RWPE1 (cell line): ENCODE results near the gene TATDN3.
A peak's percentile ranks its signal among the peaks of the same experiment; 100 is the strongest.

Source experiments
- CTCF ChIA-PET: fragments of 350-600 bp; sonication (Branson Sonifier 250); formaldehyde crosslinking; extraction: SDS; loops from one replicate; lab custom pipeline; 2021; lab: Yijun Ruan, JAX
- POLR2A ChIA-PET: fragments of 400-600 bp; formaldehyde crosslinking; extraction: SDS; loops from one replicate; lab custom pipeline; 2020; ENCODE audit warnings: antibody characterized with exemption; ENCODE audit not compliant: low non-redundant PET; lab: Yijun Ruan, JAX
- DNase-seq: peaks from one replicate; pipeline ENCODE4 v3.0.0; 2012; ENCODE audit warnings: low spot score
- H3K27ac ChIP-seq: fragments of 450-650 bp; 2 replicates; pipeline ENCODE4 v1.5.1; 2017
- TF ChIP-seq, protein P1 (sequence below): fragments of 450-650 bp; conservative IDR thresholded peaks from 2 replicates; pipeline ENCODE4 v1.5.1; 2017; ENCODE audit warnings: low read depth, mild to moderate bottlenecking

Gene TATDN3

GRCh38 chr1:212797681-212798080 is 6.0 kb downstream of the TATDN3 start:
- ChIA-PET CTCF (no interaction called here), POLR2A (no interaction called here)
- DNase-seq, result peak; percentile 30
- no peak overlapping the region for H3K27ac ChIP-seq
- TF ChIP-seq, protein P1, sequence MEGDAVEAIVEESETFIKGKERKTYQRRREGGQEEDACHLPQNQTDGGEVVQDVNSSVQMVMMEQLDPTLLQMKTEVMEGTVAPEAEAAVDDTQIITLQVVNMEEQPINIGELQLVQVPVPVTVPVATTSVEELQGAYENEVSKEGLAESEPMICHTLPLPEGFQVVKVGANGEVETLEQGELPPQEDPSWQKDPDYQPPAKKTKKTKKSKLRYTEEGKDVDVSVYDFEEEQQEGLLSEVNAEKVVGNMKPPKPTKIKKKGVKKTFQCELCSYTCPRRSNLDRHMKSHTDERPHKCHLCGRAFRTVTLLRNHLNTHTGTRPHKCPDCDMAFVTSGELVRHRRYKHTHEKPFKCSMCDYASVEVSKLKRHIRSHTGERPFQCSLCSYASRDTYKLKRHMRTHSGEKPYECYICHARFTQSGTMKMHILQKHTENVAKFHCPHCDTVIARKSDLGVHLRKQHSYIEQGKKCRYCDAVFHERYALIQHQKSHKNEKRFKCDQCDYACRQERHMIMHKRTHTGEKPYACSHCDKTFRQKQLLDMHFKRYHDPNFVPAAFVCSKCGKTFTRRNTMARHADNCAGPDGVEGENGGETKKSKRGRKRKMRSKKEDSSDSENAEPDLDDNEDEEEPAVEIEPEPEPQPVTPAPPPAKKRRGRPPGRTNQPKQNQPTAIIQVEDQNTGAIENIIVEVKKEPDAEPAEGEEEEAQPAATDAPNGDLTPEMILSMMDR, result no peak

DNA sequence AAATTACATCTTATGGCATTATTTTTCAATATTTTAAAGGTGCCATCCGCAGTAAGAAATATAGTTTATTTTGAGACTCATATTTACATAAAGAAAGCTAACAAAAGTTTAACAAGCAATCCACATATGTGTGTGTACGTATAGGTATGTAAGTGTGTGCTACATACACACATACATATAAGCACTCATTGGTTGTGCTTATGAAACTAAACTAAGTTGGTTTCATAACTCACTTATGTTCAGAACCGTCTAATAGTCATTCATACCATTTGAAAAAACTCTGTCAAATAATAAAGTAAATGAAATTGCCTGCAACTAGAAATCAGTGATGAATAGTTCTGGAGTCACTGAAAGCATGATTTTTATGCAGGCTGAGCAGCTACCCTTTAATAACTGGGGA is 14.1 kb downstream of the TATDN3 start:
- ChIA-PET POLR2A (no interaction called here), CTCF (no interaction called here)
- H3K27ac ChIP-seq, result no peak overlapping the region
- DNase-seq, result no peak
- TF ChIP-seq, protein P1, result no peak

GRCh38 chr1:212814537-212815334 is 23.0 kb downstream of the TATDN3 start:
- TF ChIP-seq, protein P1, result no peak
- ChIA-PET CTCF (interaction anchor here (1.0 kb wide), 1 partner anchor 179 kb away, joined by 3 read pairs; no protein-coding TSS in a partner anchor), POLR2A (no interaction called here)
- no peak overlapping the region for H3K27ac ChIP-seq
- DNase-seq, result no peak

DNA sequence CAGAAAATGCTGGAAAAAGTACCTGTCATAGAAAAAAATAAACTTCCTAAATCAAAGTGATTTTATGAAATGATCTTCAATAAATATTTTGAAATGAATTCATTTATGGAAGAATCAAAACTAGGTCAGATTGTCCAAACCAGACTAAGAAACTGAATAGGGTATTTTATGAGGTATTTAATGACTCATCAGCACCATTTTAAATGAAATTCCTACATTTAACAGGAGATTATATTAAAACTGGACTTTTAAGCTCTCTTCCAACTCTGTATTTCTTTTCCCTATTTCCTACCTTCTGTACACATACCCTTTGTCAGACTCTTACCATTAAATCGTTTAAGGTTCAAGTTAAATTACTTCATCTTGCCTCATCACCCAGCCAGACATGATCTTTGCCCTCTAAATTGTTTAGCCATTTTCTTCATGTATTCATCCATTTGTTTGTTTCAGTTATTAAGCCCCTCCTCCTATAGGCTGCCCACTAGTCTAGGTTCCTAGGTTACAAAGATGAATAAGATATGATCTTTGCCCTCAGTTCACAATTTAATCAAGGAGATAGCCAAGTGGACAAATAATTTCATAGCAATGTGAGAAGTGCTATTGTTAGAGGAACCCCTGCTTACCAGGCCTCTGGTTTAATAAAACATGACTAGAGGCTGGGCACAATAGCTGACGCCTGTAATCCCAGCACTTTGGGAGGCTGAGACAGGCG is 25.0 kb downstream of the TATDN3 start:
- POLR2A ChIA-PET, result no interaction called here

DNA sequence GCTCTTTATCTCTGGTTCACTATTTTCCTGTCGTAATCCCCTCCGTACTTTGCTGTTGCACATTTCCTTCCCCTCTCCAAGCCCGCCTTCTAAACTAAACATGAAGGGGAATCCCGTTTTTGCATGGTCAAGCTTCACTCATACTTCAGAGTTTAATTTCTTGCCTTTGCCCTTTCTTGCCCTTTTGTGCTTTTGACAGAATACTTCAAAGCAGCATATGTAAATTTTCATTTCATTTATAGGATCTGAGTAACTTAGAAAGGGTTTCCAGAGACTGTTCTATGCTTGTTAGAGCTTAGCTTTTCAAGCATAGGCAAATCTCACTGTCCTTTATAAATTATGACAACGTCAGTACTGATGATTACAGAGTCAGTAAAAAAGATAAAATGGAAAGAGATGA is 28.0 kb downstream of the TATDN3 start:
- POLR2A ChIA-PET, result no interaction called here
- CTCF ChIA-PET, result interaction anchor here (0.7 kb wide), 1 partner anchor 454 kb away, joined by 8 read pairs; no protein-coding TSS in a partner anchor

More for the DNA sequence above, 25.0 kb downstream of the TATDN3 start:
- DNase-seq, result no peak
- CTCF ChIA-PET, result no interaction called here
- no peak overlapping the region for H3K27ac ChIP-seq
- TF ChIP-seq, protein P1, result no peak

GRCh38 chr1:212820969-212821368 is 29.3 kb downstream of the TATDN3 start:
- POLR2A ChIA-PET, result no interaction called here

More for the DNA sequence above, 28.0 kb downstream of the TATDN3 start:
- DNase-seq, result no peak
- no peak overlapping the region for H3K27ac ChIP-seq
- TF ChIP-seq, protein P1, result no peak

More at GRCh38 chr1:212820969-212821368, 29.3 kb downstream of the TATDN3 start:
- TF ChIP-seq, protein P1, result no peak
- no peak for DNase-seq
- CTCF ChIA-PET, result no interaction called here
- no peak overlapping the region for H3K27ac ChIP-seq
